ENCODE data around the gene PRDM8.
A peak's percentile ranks its signal among the peaks of the same experiment; 100 is the strongest.

The PRDM8 gene

GRCh38 chr4:80202190-80202711 is 4.9 kb downstream of the PRDM8 start:
- DNase-seq, result no peak

- DNase-seq, result no peak
Measured at GRCh38 chr4:80202741-80203553, 5.6 kb downstream of the PRDM8 start.

- no peak for DNase-seq
Measured at GRCh38 chr4:80204433-80205011, 7.2 kb downstream of the PRDM8 start.

GRCh38 chr4:80206111-80206510 is 8.8 kb downstream of the PRDM8 start:
- no peak for DNase-seq

- no peak for DNase-seq
Measured at GRCh38 chr4:80206521-80207171, 9.3 kb downstream of the PRDM8 start.

- no peak for DNase-seq
Measured at GRCh38 chr4:80207172-80207583, 9.9 kb downstream of the PRDM8 start.

- no peak for DNase-seq
Measured at GRCh38 chr4:80207664-80208063, 10.4 kb downstream of the PRDM8 start.

GRCh38 chr4:80208610-80209339 is 11.5 kb downstream of the PRDM8 start:
- no peak for DNase-seq

GRCh38 chr4:80209340-80209701 is 12.0 kb downstream of the PRDM8 start:
- DNase-seq, result no peak

- DNase-seq, result peak in 1 of 2 experiments; percentile 33
Measured at GRCh38 chr4:80210549-80210948, 13.2 kb downstream of the PRDM8 start.

GRCh38 chr4:80213117-80213815 is 16.0 kb downstream of the PRDM8 start:
- DNase-seq, result no peak

- peak in 1 of 2 experiments; percentile 37 for DNase-seq
Measured at GRCh38 chr4:80215449-80216052, 18.2 kb downstream of the PRDM8 start.

- no peak for DNase-seq
Measured at GRCh38 chr4:80216100-80216761, 18.9 kb downstream of the PRDM8 start.

- DNase-seq, result no peak
Measured at GRCh38 chr4:80219301-80220025, 22.2 kb downstream of the PRDM8 start.

GRCh38 chr4:80220711-80221110 is 23.4 kb downstream of the PRDM8 start:
- no peak for DNase-seq

GRCh38 chr4:80221161-80221560 is 23.9 kb downstream of the PRDM8 start:
- DNase-seq, result peak in 1 of 2 experiments; percentile 8

GRCh38 chr4:80225595-80225994 is 28.3 kb downstream of the PRDM8 start:
- DNase-seq, result no peak

GRCh38 chr4:80226094-80226493 is 28.8 kb downstream of the PRDM8 start:
- no peak for DNase-seq

GRCh38 chr4:80228460-80228859 is 31.2 kb downstream of the PRDM8 start:
- DNase-seq, result no peak

- DNase-seq, result no peak
Measured at GRCh38 chr4:80229128-80229527, 31.8 kb downstream of the PRDM8 start.

GRCh38 chr4:80229590-80229989 is 32.3 kb downstream of the PRDM8 start:
- no peak for DNase-seq
